ENCODE measurements around the gene CCDC34. TPM values are rescaled to one million over a fixed set of nuclear protein-coding genes. Genes with fewer than 3 reads are reported as not detected.

The CCDC34 gene
- total RNA-seq, 4 donors from 2014 or later: 0.24 to 1.3 (median 0.64) TPM

DNA sequence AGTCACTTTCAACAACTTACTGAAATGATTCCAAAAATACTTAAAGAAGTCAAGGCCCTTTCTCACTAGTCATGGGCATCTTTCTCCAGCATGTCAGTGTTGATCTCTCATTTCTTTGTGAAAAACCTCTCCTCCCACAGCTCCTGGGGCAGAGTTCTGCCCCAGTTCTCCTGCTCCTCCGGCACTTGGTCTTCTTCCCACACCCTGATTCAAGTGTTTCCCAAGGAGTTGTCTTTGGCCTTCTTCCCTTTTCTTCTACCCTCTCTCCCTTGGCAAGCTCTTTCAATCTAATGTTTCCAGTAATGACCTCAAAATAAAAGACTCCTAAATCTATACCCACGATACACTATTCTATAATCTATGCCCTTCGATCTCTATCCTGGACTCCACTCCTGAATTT, 42.1 kb upstream of the CCDC34 start:
- Histone ChIP-seq H3K4me3 (no peak overlapping the region), H3K36me3 (no peaks in the 10 kb centered on the region), H3K27me3 (no peaks in the 10 kb centered on the region), H3K27ac (no peak overlapping the region), H3K9me3 (no peaks in the 10 kb centered on the region), H3K4me1 (peaks cover 0 to 6% of the 10 kb centered on the region in 2 donors)
- TF ChIP-seq POLR2A (IDR thresholded peaks at IDR 0.05) (no peak), CTCF (IDR thresholded peaks at IDR 0.05 in 4 of 5, conservative IDR thresholded peaks at IDR 0.05 in 1 of 5) (no peak)
- ATAC-seq: no peak
- intact Hi-C loops (cut with DNase I; ENCODE audit: low total_unique reads) (no loop called here), in situ Hi-C loops (cut with MboI; ENCODE audit: low sequenced_read_pairs in 4 of 4) (no loop called here)
- no peak for DNase-seq

GRCh38 chr11:27404427-27404826, 41.4 kb upstream of the CCDC34 start:
- DNase-seq: no peak
- H3K27ac ChIP-seq: no peak overlapping the region
- intact Hi-C loops (cut with DNase I; ENCODE audit: low total_unique reads): no loop called here
- H3K4me1 ChIP-seq: peaks cover 0 to 6% of the 10 kb centered on the region in 2 donors
- TF ChIP-seq POLR2A (IDR thresholded peaks at IDR 0.05) (no peak), CTCF (IDR thresholded peaks at IDR 0.05 in 4 of 5, conservative IDR thresholded peaks at IDR 0.05 in 1 of 5) (no peak)
- no peak overlapping the region for H3K4me3 ChIP-seq
- H3K36me3 ChIP-seq: no peaks in the 10 kb centered on the region
- in situ Hi-C loops (cut with MboI; ENCODE audit: low sequenced_read_pairs in 4 of 4): no loop called here
- H3K27me3 ChIP-seq: no peaks in the 10 kb centered on the region
- no peak for ATAC-seq
- H3K9me3 ChIP-seq: no peaks in the 10 kb centered on the region

DNA sequence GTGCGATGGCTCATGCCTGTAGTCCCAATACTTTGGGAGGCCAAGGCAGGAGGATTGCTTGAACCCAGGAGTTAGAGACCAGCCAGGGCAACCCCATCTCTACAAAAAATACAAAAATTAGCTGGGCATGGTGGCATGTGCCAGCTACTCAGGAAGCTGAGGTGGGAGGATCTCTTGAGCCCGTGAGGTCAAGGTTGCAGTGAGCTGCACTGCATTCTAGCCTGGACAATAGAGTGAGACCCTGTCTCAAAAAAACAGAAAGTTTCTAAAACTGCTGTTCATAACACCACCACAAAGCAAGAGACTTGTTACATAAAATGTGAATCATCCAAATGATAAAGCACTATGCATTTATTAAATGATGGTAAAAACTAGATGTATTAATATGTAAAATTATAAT, 40.2 kb upstream of the CCDC34 start:
- in situ Hi-C loops (cut with MboI; ENCODE audit: low sequenced_read_pairs in 4 of 4) (no loop called here), intact Hi-C loops (cut with DNase I; ENCODE audit: low total_unique reads) (no loop called here)
- Histone ChIP-seq H3K27ac (no peak overlapping the region), H3K27me3 (no peaks in the 10 kb centered on the region), H3K4me3 (no peak overlapping the region), H3K4me1 (peaks cover 0 to 6% of the 10 kb centered on the region in 2 donors), H3K9me3 (no peaks in the 10 kb centered on the region), H3K36me3 (no peaks in the 10 kb centered on the region)
- TF ChIP-seq CTCF (IDR thresholded peaks at IDR 0.05 in 4 of 5, conservative IDR thresholded peaks at IDR 0.05 in 1 of 5): no peak
- TF ChIP-seq POLR2A (IDR thresholded peaks at IDR 0.05): no peak
- DNase-seq (no peak), ATAC-seq (no peak)

GRCh38 chr11:27402450-27402849, 39.4 kb upstream of the CCDC34 start:
- in situ Hi-C loops (cut with MboI; ENCODE audit: low sequenced_read_pairs in 4 of 4): no loop called here
- no peak for ATAC-seq
- TF ChIP-seq POLR2A (IDR thresholded peaks at IDR 0.05): no peak
- TF ChIP-seq CTCF (IDR thresholded peaks at IDR 0.05 in 4 of 5, conservative IDR thresholded peaks at IDR 0.05 in 1 of 5): no peak

GRCh38 chr11:27401833-27402316, 38.9 kb upstream of the CCDC34 start:
- Histone ChIP-seq H3K27me3 (no peaks in the 10 kb centered on the region), H3K4me3 (no peak overlapping the region), H3K27ac (no peak overlapping the region), H3K4me1 (peaks cover 0 to 13% of the 10 kb centered on the region in 2 donors), H3K36me3 (no peaks in the 10 kb centered on the region), H3K9me3 (no peaks in the 10 kb centered on the region)
- intact Hi-C loops (cut with DNase I; ENCODE audit: low total_unique reads): no loop called here
- ATAC-seq: no peak
- DNase-seq: no peak
- in situ Hi-C loops (cut with MboI; ENCODE audit: low sequenced_read_pairs in 4 of 4): no loop called here
- no peak for TF ChIP-seq CTCF (IDR thresholded peaks at IDR 0.05 in 4 of 5, conservative IDR thresholded peaks at IDR 0.05 in 1 of 5)
- no peak for TF ChIP-seq POLR2A (IDR thresholded peaks at IDR 0.05)

More at GRCh38 chr11:27402450-27402849, 39.4 kb upstream of the CCDC34 start:
- intact Hi-C loops (cut with DNase I; ENCODE audit: low total_unique reads): no loop called here
- Histone ChIP-seq H3K27ac (no peak overlapping the region), H3K4me3 (no peak overlapping the region), H3K27me3 (no peaks in the 10 kb centered on the region), H3K36me3 (no peaks in the 10 kb centered on the region), H3K9me3 (no peaks in the 10 kb centered on the region), H3K4me1 (peaks cover 0 to 8% of the 10 kb centered on the region in 2 donors)
- DNase-seq: no peak
